CD4-positive, alpha-beta T cell treated with Interleukin-2 at 100 ng/mL for 4 hours (primary cell): ENCODE data around the gene RBM20.
A peak's percentile ranks its signal among the peaks of the same experiment; 100 is the strongest.

Experiments used
- DNase-seq: peaks from one replicate; pipeline ENCODE4 v3.0.0-alpha.2; 2020; ENCODE audit warnings: low spot score

Gene RBM20

DNA sequence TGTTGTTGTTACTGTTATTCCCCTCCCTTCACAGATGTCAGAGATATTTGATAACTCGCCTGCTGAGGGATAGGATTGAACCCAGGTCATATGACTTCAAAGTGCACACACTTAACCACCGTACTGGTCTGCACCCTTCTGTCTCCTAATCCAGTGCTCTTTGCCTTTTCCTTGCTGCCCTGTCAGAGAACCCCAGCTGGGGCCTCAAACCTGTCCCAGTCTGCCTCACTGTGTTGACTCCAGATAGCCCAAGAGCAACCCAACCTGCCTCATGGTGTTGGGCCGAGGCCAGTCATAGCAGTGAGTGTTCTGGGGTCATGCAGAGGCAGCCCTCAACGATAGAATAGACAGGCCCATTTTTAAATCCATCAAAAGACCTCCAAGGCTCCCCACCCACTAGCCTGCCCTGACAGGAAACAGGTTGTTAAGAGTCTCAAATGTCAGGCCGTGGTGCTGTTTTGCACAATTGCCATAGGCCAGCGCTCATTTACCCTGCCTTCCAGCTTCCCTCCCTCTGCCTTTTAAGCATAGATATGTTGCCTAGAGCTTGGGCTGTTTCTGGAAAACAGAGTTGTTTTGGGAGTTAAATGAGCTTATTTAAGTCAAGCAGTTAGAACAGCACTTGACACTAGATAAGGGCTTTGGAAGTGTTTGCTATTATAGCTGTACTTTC, 190.6 kb downstream of the RBM20 start:
- DNase-seq = peak; percentile 16

- DNase-seq = no peak
Measured at GRCh38 chr10:110835841-110836240, 191.7 kb downstream of the RBM20 start.

DNA sequence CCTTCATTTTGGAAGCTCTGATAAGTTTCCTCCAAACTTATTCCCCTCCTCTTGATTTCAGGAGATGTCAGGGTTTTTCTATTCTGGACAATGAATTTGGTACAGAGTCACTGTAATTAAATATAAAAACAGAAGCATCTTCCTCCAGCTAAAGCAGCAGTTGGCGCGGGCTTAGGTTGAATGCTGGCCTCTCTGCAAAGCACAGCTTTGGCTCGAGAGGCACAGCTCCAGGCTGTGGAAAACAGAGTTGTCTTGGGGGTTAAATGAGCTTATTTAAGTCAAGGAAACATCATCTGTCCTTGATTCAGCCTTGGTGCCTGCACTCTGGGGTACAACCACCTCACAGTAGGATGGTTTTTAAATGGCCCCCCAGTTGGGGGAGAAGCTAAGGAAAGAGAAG, 192.6 kb downstream of the RBM20 start:
- no peak for DNase-seq

- no peak for DNase-seq
Measured at GRCh38 chr10:110837418-110838171, 193.5 kb downstream of the RBM20 start.

DNA sequence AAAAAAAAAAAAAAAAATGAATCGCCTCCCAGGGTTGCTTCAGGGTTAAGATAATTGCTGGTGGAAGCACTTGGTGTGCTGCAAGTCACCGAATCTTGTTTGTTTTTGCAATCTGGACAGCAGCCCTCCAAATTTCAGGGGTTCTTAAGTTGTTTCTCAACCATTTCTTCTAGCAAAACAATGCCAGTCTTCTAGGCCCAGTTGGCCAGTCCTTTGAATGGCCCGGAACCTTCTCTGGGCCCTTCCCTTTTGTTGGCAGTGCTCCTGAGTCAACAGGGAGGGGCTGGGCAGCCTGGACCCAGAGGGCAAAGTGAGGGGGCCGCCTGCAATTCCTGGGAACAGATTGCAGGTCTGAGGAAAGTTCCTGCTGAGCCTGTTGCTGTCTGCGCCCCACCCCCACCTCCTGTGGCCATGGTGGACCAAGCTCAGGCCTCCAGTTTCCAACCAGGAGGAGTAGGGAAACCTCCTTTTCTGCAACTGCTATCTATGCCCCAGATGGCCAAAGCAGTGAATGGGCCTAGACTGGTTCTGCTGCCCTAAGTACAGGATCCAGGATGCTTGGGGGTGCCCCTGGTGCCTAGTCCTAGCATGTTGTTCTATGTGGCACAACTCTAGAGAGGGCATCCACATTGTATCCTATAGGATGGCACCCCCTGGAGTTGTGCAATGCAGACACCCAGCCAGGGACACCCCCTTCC, 196.2 kb downstream of the RBM20 start:
- no peak for DNase-seq

GRCh38 chr10:110840923-110841428, 196.8 kb downstream of the RBM20 start:
- no peak for DNase-seq

- DNase-seq = no peak
Measured at GRCh38 chr10:110841767-110842267, 197.7 kb downstream of the RBM20 start.

GRCh38 chr10:110842326-110842904, 198.3 kb downstream of the RBM20 start:
- DNase-seq = no peak

- peak; percentile 64 for DNase-seq
Measured at GRCh38 chr10:110843031-110843430, 198.9 kb downstream of the RBM20 start.

DNA sequence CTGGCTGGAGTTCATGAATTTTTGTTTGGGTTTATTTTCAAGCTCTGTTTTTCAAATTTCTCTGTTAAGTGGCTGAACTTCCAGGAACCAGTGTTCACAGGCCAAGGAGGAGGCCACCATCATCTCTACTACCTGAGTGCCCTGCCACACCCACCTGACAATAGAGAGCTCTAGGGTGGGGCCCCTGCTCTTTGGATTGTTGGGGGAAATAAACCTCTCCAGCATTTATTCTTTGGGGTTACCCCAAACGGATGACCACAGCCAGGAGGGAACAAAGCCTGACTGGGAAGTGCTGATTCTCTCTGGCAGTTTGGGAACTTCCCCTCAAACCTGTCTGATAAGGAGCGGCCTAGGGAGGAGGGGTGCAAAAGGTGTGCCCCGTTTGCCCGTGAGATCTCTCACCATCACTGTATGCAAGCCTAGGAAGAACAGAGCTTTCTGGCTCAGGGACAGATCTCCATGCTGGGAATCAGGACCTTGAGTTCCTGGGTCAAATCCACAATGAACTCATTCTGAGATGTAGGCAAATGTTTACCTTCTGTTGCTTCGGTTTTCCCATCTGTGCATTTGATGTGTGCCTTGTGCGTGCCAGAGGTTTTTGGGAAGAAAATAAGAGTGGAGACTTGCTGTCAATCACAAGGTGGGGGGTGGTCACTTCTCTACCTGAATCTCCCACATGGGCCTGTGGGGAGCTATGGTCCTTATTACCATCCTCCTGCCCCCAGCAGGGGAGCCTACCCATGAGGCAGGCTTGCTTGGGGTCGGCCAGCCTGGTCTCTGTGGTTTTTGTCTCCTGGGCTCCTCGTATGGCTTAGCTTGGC, 199.9 kb downstream of the RBM20 start:
- DNase-seq = no peak

DNA sequence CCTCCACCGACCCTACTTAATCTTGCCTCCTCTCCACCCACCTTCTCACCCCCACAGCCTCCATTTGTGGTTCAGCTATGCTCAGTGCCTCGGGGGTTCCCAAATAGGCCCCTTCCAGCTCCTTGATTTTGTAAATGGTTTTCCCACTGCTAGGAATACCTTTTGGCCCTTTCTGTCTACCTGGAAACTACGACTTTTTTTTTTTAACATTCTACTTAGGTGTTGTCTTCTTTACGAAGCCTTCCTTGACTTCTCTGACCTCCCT, 200.4 kb downstream of the RBM20 start:
- no peak for DNase-seq

DNA sequence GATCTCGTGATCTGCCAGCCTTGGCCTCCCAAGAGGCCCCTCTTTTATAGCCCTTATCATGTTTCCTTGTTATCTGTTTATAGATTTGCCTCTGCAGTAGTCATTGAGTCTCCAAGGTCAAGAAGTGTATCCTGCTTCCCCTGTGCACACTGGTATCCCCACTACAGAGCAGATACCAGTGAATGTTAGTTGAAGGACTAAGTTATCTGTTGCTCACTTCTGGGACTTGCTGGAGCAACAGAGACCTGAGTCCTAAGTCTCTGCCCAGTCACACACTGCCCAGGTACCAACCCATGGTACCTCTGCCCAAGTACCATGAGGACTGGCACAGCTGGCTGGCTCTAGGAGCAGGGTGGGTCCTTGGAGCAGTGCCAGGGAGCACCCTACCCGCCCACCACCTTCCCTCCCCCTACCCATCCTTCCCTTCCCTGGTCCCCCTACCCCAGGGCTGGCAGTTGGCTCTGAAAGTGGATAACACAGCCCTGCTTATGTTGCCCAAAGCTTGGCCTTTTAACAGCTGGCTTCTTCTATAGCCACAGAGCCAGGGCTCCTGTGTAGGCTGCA, 201.1 kb downstream of the RBM20 start:
- DNase-seq = no peak

- no peak for DNase-seq
Measured at GRCh38 chr10:110845756-110846620, 201.9 kb downstream of the RBM20 start.

- DNase-seq = no peak
Measured at GRCh38 chr10:110847374-110847773, 203.2 kb downstream of the RBM20 start.

DNA sequence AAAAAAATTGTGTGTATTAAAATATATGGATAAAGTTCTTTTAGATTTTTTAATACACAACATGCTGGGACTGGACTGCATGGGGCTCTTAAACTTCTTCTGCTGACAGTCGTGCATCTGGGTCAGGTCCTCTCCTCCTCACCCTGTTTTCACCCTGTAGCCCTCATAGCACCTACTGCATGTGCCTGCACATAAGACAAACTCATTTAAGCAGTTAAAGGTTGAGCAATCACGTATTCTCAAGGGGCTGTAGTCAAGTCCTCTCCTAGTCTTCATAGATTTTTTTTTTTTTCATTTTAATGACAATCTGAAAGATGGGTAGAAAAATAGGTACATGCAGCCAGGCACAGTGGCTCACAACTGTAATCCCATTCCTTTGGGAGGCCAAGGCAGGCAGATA, 204.0 kb downstream of the RBM20 start:
- no peak for DNase-seq

DNA sequence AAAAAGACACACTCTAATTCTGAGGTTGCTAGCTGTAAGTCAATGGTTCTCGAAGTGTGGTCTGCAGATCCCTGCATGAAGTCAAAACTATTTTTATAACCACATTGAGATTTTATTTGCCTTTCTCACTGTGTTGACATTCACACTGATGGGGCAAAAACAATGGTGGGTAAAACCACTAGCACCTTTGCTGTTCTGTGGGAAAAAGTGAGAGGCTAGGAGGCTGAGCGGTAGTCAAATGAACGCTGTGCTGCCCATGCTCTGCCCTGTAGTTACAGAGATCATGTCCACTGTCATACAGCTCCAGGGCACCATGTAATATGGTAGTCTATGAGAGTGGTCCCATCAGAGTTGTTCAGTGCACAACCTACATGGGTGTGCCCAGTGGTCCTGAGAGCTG, 206.0 kb downstream of the RBM20 start:
- DNase-seq = no peak

- DNase-seq = no peak
Measured at GRCh38 chr10:110851020-110851612, 207.0 kb downstream of the RBM20 start.

DNA sequence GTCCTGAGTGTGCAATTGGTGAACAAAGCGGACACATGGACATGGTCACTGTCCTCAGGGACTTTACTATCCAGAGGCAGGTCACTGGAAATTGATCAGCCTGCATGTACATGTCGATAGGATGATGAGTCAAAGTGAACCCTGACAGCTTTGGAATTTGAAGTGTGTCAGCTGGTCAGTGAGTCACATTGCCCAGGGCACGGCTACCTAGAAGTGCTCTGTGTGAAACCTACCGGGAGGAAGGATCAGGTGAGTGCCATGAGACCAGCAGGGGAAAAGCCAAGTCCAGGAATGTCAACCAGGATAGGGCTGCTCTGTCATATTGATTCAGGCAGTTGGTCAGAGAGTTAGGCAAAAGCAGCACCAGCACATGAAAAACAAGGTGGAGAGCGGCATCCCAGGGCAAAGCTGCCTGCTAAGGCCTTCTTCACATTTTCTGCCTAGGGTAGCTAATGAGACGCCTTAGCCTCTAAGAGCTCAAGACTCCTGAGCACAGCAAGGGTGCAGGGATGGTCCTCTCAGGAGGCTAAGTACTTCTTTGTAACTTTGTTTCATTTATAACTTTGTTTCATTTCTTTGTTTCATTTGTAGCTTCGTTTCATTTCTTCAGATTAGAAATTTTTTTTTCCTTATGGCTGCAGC, 208.2 kb downstream of the RBM20 start:
- DNase-seq = no peak

DNA sequence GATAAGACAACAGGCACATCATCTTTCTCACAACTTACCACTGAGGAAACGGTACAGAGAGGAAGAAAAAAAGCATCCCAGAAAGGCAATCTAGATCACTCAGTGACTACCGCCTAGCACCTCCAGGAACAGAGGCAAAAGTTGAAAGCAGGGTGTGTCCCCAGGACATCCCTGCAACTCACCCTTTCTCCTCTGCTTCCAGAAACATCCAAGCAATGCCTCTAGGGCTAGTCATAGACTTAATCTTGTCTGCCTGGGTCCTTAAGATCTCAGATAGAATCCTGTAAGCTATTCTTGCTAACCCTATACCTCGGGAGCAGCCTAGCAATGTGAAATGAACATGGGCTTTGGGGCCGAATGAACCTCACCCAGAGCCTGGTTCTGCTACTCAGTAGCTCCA, 208.8 kb downstream of the RBM20 start:
- no peak for DNase-seq
